Central memory CD8-positive, alpha-beta T cell (primary cell): Measurements from ENCODE around the gene SEMA5B.

ENCODE experiments used
- ATAC-seq: fragments of 150-1000 bp; cut with Tn5 transposase; replicated peaks from 2 replicates; pipeline ENCODE4 v1.10.0; 2022; ENCODE audit warnings: mild to moderate bottlenecking, moderate FRiP score, moderate number of reproducible peaks; ENCODE audit not compliant: poor library complexity, severe bottlenecking; ENCODE audit errors: extremely low read depth
- DNase-seq, 2 donors: peaks; one replicate each; pipeline ENCODE4 v3.0.0; 2021; ENCODE audit warnings: low spot score in 2 of 2
- H3K27ac Mint-ChIP-seq: one replicate; pipeline ENCODE4 v1.8.0; 2022; ENCODE audit warnings: low read depth, mild to moderate bottlenecking, moderate library complexity, mixed read lengths
- H3K27me3 Mint-ChIP-seq: one replicate; pipeline ENCODE4 v1.8.0; 2022; ENCODE audit warnings: mixed read lengths
- H3K36me3 Mint-ChIP-seq: one replicate; pipeline ENCODE4 v1.8.0; 2022; ENCODE audit warnings: mild to moderate bottlenecking, moderate library complexity, mixed read lengths; ENCODE audit not compliant: insufficient read depth
- H3K4me1 Mint-ChIP-seq: one replicate; pipeline ENCODE4 v1.8.0; 2022; ENCODE audit warnings: mixed read lengths
- H3K4me3 Mint-ChIP-seq: one replicate; pipeline ENCODE4 v1.8.0; 2022; ENCODE audit warnings: mild to moderate bottlenecking, moderate library complexity, mixed read lengths
- H3K9me3 Mint-ChIP-seq: one replicate; pipeline ENCODE4 v1.8.0; 2022; ENCODE audit warnings: mixed read lengths

The SEMA5B gene

DNA sequence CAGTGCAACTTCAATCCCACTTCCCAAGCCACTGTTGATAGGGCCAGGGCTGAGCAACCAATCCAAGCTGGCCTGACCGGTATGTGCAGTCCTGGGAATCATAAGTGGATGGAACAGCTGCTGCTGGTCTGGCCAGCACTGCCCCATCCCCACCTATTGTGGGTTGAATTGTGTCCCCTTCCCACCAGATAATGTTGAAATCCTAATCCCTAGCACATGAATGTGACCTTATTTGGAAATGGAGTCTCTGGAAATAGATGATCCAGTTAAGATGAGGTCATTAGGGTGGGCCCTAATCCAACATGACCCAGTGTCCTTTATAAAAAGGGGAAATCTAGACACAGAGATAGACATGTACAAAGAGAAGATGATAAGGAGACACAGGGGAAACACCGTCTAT is 25.5 kb upstream of the SEMA5B start:
- Mint-ChIP-seq H3K4me1 (no peaks in the 10 kb centered on the region), H3K4me3 (no peak overlapping the region), H3K36me3 (no peaks in the 10 kb centered on the region), H3K9me3 (no peaks in the 10 kb centered on the region), H3K27me3 (peaks cover 33% of the 10 kb centered on the region), H3K27ac (no peak overlapping the region)
- ATAC-seq (no peak), DNase-seq (no peak)

DNA sequence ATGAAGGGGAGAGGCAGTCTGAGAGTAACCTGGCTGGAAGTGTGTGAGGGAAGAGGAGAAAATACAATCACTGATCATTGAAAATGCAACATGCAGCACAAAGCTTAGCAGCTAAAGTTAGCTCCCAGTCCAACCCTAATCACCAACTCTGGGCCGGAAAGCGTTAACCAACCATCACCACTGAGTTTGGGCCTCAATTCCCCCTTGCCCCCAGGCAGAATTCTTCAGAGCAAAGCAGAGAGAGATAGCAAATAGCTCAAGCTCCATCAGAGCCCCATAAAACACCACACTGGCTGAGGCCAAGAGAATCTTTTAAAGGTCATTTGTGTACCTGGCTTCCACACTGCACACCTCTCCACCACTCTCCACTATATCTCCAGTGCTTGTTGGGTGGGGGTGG is 23.1 kb upstream of the SEMA5B start:
- no peak for ATAC-seq
- Mint-ChIP-seq H3K4me1 (no peaks in the 10 kb centered on the region), H3K27me3 (peaks cover 51% of the 10 kb centered on the region), H3K36me3 (no peaks in the 10 kb centered on the region), H3K4me3 (no peak overlapping the region), H3K27ac (no peak overlapping the region), H3K9me3 (no peaks in the 10 kb centered on the region)
- no peak for DNase-seq

DNA sequence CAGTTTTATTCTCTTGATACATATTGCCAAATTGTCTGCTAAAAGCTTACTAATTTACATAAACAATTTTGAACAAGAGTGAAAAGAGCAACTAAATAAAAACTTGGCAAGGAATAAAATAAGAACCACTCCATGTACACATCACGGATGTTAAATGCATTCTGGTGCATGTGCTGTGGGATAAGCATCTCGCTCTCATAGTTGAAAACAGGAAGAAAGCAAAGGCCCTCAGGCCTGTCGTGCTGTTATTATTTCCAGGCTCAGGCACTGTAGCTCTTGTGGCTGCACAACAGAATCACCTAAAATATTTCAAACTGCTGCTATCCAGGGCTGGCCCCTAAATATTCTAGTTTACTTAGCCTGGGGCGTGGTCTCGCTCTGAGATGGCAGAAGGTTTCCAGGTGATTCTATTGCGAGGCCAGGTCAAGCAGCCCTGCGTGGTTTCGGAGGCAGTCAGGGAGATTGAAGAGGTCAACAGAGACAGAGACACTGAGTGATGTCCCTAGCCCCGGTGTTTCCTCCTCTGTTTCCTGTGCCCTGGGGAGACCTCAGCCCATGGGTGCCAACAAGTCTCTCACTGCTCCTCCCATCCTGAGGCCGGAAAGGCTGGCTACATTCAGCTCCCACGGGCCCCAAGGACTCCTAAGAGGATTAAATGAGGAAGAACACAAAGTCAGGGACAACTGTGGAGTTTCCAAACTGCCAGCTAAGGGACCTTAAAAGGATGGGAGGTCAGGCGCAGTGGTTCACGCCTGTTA is 21.1 kb upstream of the SEMA5B start:
- Mint-ChIP-seq H3K36me3 (no peaks in the 10 kb centered on the region), H3K9me3 (no peaks in the 10 kb centered on the region), H3K27me3 (peaks cover 50% of the 10 kb centered on the region), H3K4me1 (no peaks in the 10 kb centered on the region), H3K4me3 (no peak overlapping the region), H3K27ac (no peak overlapping the region)
- ATAC-seq (no peak), DNase-seq (no peak)

DNA sequence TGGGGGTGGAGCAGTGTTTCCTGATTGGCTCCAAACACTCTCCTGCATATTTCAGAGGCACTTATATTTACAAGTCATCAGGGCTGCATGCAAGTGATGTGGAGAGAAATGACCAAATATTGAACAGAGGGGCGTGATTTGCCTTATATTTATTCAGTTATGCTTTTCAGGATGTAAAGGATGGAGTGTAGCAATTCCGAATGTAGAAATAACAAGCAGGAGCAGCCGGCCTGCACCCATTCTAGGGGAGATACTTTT is 19.4 kb upstream of the SEMA5B start:
- H3K9me3 Mint-ChIP-seq: no peaks in the 10 kb centered on the region
- H3K27ac Mint-ChIP-seq: no peak overlapping the region
- no peak for ATAC-seq
- no peaks in the 10 kb centered on the region for H3K36me3 Mint-ChIP-seq
- DNase-seq: no peak
- no peaks in the 10 kb centered on the region for H3K4me1 Mint-ChIP-seq
- no peak overlapping the region for H3K4me3 Mint-ChIP-seq
- peaks cover 54% of the 10 kb centered on the region for H3K27me3 Mint-ChIP-seq

DNA sequence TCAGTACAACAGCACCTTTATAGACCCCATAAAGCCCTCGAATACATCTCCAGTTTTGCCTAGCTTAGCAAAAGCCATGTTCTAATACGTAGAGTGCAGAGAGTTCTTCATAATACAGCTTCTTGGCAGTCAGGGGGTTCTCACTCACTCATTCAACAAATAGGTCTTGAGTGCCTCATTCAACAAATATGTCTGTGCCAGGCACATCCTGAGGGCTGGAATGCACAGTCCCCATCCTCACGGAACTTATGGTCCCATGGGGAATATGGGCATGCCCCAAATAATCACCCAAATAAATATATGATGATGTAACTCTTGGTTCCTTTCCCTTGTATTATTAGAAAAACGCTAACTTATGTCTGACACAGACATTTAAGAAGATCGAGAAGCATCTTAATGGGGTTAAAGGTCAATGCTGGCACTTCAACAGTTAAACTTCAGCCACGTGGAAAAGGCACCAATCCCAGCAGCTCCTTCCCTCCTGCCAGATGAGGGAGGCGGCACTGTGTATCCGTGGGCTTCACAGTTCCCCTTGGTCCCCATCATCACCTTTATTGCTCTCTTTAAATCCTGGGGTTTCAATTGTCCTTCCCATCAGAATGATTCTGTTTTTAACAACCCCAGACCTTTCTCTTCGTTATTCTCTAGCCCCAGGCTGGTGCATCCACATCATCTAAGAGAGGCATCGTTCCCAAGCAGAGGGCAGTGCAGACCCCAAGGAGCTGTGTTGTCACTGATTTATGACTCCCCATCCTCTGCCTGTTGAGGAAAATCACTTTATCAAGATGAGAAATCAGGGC is 18.9 kb upstream of the SEMA5B start:
- no peaks in the 10 kb centered on the region for H3K4me1 Mint-ChIP-seq
- no peak overlapping the region for H3K27ac Mint-ChIP-seq
- H3K36me3 Mint-ChIP-seq: no peaks in the 10 kb centered on the region
- no peak for DNase-seq
- peaks cover 57% of the 10 kb centered on the region for H3K27me3 Mint-ChIP-seq
- no peak for ATAC-seq
- no peak overlapping the region for H3K4me3 Mint-ChIP-seq
- no peaks in the 10 kb centered on the region for H3K9me3 Mint-ChIP-seq

DNA sequence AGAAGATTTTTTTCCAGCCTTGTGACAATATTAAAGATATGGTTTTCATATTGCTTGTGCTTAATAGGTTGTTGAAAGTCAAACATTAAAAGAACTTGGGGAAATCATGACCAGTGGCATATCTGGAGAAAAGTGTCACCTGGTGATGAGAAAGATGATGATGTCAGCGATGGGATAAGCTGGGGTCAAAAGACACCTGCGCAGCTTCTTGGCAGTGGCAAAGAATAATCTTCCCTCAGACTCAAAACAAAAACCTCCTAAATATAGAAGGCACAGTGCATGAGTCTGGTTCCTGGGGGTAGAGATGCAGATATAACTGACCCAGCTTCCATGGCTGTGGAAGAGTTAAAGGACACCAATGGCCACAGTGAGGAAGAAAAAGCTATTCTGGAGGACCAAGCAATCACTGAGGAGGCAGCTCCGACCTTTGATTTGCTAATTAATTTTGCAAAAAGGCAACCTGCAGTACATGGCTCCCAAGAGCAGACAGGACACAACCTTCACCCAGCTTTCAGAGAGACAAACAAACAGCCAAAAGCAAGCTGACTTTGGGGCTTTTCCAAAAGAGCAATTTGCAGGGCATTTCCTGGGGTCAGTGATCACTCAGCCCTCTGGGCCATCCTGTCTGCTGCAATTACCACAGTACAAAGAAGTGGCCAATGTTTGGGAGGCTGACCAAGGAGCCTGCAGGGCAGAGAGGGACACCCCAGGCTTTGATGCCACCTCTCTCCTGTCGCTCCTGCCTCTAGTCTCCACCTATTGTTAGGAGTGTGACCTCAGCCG is 17.6 kb upstream of the SEMA5B start:
- Mint-ChIP-seq H3K27ac (no peak overlapping the region), H3K36me3 (no peaks in the 10 kb centered on the region), H3K4me3 (no peak overlapping the region), H3K4me1 (no peaks in the 10 kb centered on the region), H3K27me3 (peaks cover 69% of the 10 kb centered on the region), H3K9me3 (no peaks in the 10 kb centered on the region)
- no peak for ATAC-seq
- no peak for DNase-seq

DNA sequence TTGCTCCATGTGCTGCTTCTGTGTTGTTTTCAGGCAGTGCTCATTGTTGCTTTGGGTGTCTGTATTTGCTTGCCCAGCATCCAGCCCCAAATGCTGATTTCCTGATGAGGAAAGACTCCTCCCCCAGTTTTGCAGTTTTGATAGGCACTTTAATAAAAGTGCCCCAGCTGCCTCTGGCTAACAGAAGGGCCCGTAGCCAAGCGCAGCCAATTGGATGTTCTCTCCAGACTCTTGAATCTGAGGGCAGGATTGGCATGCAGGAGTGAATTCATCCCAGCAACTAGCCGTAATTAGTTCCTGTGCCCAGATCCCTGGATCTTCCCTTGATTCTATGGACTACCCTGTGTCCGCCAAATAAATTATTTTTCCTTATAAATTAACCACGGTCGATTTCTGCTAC is 14.8 kb upstream of the SEMA5B start:
- H3K9me3 Mint-ChIP-seq: no peaks in the 10 kb centered on the region
- ATAC-seq (no peak), DNase-seq (no peak)
- H3K4me1 Mint-ChIP-seq: no peaks in the 10 kb centered on the region
- H3K27ac Mint-ChIP-seq: no peak overlapping the region
- H3K36me3 Mint-ChIP-seq: no peaks in the 10 kb centered on the region
- peaks cover 87% of the 10 kb centered on the region for H3K27me3 Mint-ChIP-seq
- no peak overlapping the region for H3K4me3 Mint-ChIP-seq

DNA sequence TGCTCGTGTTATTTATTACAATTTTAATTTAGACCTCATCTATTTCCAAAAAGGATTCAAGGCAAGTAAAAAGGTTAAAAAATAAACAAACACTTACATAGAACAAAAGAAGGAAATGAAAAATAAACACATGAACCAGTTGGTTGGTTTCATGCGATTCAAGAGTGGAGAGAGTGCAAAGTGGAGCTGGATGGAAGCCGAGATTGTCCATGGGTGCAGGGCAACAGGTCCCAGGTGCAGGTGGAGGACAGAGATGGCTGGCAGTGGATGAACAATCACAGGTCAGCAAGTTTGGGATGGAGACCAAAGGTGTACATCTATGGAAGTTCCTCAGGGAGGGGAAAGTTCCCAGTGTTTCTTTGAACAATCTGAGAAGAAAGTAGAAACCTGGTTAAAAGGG is 11.6 kb upstream of the SEMA5B start:
- no peaks in the 10 kb centered on the region for H3K4me1 Mint-ChIP-seq
- no peak overlapping the region for H3K4me3 Mint-ChIP-seq
- H3K36me3 Mint-ChIP-seq: no peaks in the 10 kb centered on the region
- no peak for ATAC-seq
- H3K27me3 Mint-ChIP-seq: peaks cover 86% of the 10 kb centered on the region
- no peaks in the 10 kb centered on the region for H3K9me3 Mint-ChIP-seq
- no peak for DNase-seq
- H3K27ac Mint-ChIP-seq: no peak overlapping the region

DNA sequence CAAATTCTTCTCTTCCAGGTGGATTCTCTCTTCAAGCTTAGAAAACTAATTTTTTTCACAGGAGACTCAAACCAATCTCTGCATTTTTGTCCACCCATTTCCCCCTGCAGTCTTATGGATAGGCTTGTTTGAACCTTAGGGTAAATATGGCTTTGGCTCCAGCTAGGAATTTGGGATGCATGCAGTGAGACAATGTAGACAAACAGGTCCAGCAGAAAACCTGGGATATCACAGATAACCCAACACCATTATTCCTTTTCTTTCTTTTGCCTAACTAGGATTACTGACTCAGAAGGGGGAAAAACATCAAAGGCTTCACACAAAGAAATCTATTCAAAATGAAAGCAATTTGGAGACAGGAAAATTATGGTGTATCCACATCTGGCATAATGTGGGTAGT is 11.2 kb upstream of the SEMA5B start:
- Mint-ChIP-seq H3K27me3 (peaks cover 90% of the 10 kb centered on the region), H3K4me3 (no peak overlapping the region), H3K27ac (no peak overlapping the region), H3K9me3 (no peaks in the 10 kb centered on the region), H3K4me1 (no peaks in the 10 kb centered on the region), H3K36me3 (no peaks in the 10 kb centered on the region)
- ATAC-seq: no peak
- no peak for DNase-seq

DNA sequence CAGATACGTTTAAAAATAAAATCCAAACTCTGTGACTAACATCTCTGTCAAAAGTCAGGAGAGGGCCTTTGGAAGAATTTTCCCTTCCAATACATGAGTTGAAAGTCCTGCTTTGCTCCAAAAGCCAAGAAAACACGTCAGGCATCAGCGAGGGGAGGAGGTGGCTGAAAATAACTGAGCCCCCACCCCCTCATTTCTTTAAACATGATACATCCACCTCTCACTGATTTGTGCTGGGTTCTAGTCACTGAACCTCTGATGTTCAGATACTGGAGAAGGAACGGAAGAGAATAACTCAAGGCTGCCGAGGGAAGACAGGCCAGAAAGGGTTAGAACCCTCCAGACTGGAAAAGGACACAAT is 9.4 kb upstream of the SEMA5B start:
- no peak overlapping the region for H3K4me3 Mint-ChIP-seq
- H3K27me3 Mint-ChIP-seq: peaks cover 78% of the 10 kb centered on the region
- ATAC-seq (no peak), DNase-seq (no peak)
- no peaks in the 10 kb centered on the region for H3K9me3 Mint-ChIP-seq
- H3K36me3 Mint-ChIP-seq: no peaks in the 10 kb centered on the region
- H3K27ac Mint-ChIP-seq: no peak overlapping the region
- H3K4me1 Mint-ChIP-seq: no peaks in the 10 kb centered on the region

DNA sequence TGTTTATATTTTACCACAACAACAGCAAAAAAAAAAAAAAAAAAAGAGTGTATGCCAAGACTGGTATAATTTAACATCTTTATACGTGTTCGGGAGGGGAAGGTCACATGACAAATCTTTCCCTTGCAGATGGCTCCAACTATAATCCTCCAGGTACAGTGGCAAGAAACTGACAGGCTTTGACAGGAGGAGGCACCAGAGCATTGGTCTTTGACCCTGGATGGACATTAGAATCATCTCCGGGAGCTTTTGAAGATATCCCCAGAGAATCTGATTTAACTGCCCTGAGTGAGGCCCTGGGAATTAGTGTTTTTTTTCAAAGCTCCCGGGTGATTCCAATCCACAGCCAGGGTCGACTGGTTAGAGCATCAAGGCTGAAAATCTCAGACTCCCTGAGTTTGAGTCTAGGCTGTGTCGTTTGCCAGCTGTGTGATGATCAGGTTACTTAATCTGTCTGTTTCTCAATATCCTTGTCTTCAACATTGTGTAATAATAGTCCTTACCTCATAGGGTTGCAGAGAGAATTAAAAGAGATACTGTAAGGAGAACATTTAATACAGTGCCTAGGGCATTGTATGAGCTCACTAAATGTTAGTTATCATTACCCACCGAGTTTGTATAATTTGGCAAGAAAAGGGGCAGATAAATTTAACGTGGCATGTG is 8.9 kb upstream of the SEMA5B start:
- Mint-ChIP-seq H3K36me3 (no peaks in the 10 kb centered on the region), H3K27me3 (peaks cover 75% of the 10 kb centered on the region), H3K9me3 (no peaks in the 10 kb centered on the region), H3K4me3 (no peak overlapping the region), H3K4me1 (no peaks in the 10 kb centered on the region), H3K27ac (no peak overlapping the region)
- DNase-seq (no peak), ATAC-seq (no peak)

DNA sequence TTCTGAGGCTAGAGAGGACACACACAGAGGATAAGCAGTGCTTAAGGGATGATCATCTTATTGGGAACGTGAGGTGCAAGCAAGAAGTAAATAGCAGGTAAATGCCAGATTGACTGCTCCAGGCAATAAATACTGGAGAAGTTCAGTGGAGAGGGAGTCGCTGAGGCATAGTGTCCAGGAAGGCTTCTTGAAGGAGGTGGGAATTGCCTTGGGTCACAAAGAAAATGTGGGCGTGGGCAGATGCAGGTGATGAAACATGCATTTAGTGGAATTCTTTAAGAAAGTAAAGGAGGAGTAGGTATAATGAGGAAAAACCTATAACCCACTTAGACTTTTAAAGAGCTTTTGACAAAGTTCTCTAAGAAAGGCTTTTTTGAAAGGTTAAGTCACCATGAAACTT is 7.4 kb upstream of the SEMA5B start:
- H3K4me1 Mint-ChIP-seq: no peaks in the 10 kb centered on the region
- H3K9me3 Mint-ChIP-seq: no peaks in the 10 kb centered on the region
- no peak overlapping the region for H3K27ac Mint-ChIP-seq
- no peaks in the 10 kb centered on the region for H3K36me3 Mint-ChIP-seq
- no peak for ATAC-seq
- no peak overlapping the region for H3K4me3 Mint-ChIP-seq
- H3K27me3 Mint-ChIP-seq: peaks cover 62% of the 10 kb centered on the region
- DNase-seq: no peak
